Stimulated activated CD8-positive, alpha-beta memory T cell treated with anti-CD3 and anti-CD28 coated beads, Interleukin-4, amount 100 ng/mL, for 24 hours (primary cell): ENCODE data around the gene GADL1.

Experiments used
- DNase-seq: peaks from one replicate; pipeline ENCODE4 v3.0.0-alpha.2; 2020; ENCODE audit warnings: low read depth

GADL1 gene

GRCh38 chr3:30811151-30811795 is 83.2 kb downstream of the GADL1 start:
- DNase-seq, result no peak

GRCh38 chr3:30810625-30811024 is 83.8 kb downstream of the GADL1 start:
- DNase-seq, result no peak

GRCh38 chr3:30805695-30806094 is 88.8 kb downstream of the GADL1 start:
- no peak for DNase-seq

DNA sequence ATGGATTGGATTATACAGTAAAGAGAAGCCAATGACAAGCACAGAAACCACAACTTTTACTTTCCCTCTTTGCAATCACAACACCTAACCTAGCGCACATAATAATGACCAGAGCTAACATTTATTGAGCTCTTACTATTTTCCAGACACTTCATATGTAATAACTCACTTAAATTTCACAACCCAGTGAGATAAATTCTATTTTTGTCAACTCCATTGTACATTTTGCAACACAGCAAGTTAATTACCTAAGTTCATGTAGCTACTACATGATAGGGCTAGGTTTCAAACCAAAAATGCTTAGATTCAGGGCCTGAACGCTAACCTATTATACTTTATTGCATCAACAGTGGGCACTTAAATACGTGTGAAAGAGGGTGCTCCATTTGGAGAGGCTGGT is 89.5 kb downstream of the GADL1 start:
- no peak for DNase-seq

DNA sequence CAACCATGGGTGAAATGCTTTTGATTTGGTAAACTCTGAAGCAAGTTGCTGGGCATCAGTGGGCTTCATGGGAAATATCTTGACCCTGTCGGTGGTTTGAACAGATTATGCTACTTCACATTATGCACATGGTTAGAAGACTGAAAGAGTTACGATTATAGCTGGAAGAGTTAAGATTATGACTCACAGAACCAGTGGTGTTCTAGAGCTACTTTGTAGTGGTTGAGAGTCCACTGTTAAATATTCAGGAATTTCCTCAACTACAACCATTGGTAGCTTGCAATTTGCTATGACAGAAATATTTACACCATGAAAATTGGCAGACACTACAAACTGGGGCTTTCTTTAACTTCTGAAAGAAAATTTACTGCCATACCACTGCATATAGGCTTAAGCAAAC is 99.3 kb downstream of the GADL1 start:
- DNase-seq, result no peak

DNA sequence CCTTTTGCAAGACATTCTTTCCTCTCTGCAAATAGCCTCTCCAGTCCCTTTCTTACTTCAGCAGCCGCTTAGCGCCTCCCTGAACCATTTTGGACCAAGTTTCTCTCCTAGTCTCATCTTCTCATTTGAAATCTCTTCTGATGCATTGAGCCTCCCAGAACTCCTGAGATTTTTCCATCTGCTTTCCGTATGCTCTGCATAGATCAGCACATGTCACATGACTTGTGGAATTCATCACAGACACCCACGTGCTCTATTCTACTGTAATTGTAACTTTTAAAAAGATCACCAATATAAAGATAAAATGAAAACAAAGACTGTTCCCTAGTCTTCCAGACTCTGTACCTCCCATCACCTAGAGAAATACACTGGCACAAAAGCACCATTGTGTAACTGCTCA is 100.7 kb downstream of the GADL1 start:
- DNase-seq, result no peak

DNA sequence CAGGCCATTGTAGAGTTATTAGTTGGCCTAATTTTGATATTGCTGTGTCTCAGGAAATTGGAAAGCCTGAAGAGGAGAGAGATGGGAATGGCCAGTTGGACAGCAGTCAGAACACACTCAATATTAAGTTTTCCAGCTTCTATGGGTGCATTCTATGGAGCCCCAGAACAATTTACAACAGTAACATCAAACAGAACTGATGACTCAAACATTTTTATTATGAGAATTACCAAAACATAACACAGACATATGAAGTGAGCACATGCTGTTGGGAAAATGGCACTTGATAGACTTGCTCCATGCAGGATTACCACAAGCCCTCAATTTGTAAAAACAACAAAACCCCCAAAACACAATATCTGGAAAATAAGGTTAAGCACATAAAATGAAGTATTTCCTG is 104.3 kb downstream of the GADL1 start:
- DNase-seq, result no peak

GRCh38 chr3:30786365-30786764 is 108.1 kb downstream of the GADL1 start:
- no peak for DNase-seq

- DNase-seq, result no peak
Observed at GRCh38 chr3:30779686-30780287, 114.7 kb downstream of the GADL1 start.

- DNase-seq, result no peak
Observed at GRCh38 chr3:30778933-30779332, 115.5 kb downstream of the GADL1 start.

GRCh38 chr3:30777426-30778113 is 116.9 kb downstream of the GADL1 start:
- DNase-seq, result no peak

- no peak for DNase-seq
Observed at GRCh38 chr3:30776186-30776815, 118.2 kb downstream of the GADL1 start.

- no peak for DNase-seq
Observed at GRCh38 chr3:30775040-30775439, 119.4 kb downstream of the GADL1 start.

DNA sequence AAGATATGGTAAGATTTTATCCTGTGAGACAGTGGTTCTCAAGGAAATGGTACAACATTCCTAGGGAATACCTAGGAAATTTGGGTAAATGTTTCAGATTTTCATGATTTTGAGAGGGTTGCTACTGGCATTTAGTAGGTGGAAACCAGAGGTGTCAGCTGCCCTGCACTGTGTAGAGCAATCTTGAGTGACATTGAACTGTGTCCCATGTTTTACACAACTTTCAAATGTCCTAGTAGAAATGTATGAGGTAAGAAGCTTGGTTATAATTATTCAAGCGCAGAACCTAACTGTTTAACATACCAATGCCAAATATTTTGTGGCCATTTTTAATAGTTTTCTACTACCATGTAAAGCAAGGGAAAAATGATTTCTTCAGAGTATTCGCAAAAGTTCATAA is 120.4 kb downstream of the GADL1 start:
- DNase-seq, result no peak

DNA sequence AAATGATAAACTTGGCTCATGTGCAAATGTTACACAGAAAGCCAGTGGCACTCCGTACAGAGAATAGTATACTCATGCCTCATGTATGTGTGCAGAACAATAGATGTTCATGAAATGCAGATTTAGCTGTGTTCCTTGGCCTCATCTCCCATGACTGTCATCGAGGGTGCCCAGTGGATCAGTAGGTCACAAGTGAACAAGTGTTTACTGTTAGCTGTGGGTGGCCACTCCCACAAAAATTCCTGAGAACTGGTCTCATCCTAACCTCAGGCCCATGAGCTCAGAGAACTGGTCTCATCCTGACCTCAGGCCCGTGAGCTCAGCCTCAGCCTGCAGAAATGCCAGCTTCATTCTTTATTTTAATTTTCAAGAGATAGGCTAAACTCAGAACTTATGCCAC is 124.1 kb downstream of the GADL1 start:
- no peak for DNase-seq

GRCh38 chr3:30768703-30769550 is 125.5 kb downstream of the GADL1 start:
- peak; percentile 56 for DNase-seq

DNA sequence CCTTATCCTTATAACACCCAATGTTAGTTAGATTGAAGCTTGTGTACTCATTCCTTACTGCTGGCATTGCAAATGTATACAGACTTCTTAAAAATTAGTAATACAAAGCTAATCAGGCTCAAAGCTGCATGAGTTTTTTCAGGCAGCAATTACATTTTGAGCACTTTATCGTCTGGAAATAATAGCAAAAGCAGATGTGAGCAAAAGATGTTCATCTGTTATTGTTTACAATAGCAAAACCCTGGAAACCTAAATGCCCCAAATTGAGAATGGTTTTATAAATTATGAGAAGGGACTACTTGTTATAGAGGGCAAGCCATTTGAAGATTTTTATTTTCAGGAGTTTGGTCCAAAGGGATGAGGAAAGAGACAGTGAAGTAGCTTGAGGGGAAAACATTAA is 126.4 kb downstream of the GADL1 start:
- no peak for DNase-seq

DNA sequence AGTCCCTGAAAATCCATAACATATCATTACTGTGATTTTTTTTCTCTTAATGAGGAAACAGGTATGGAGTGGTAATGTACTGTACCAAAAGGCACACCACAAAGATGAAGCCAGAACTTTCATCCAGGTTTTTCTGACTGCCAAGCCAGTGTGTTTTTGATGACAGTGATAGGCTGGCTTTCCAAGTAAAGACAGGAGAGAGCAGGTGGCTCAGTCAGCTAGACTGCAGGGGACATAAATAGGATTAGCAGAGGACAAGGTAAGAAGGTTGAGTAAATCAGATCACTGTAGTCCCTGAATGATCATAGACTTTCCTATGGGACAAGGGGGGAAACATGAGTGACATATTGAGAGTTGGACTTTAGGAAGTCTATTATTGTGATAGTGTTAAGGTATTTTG is 127.9 kb downstream of the GADL1 start:
- no peak for DNase-seq

DNA sequence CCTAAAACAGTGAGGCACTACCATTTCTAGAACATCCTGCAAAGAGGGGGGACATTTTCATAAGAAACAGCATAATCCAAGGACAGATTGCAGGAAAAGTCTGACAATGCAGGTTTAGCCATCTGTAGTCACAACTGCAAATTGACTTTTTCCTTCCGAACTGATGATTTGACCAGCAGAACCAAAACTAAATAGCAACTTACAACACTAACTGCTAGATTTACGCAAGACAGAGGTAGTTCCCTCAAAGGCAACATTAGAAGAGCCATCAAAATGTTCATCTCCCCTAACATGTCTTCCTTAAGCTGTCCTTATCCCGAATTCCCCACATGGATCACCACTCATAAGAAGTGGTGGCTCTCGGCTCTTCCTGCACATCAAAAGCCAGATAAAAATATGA is 129.6 kb downstream of the GADL1 start:
- DNase-seq, result no peak

DNA sequence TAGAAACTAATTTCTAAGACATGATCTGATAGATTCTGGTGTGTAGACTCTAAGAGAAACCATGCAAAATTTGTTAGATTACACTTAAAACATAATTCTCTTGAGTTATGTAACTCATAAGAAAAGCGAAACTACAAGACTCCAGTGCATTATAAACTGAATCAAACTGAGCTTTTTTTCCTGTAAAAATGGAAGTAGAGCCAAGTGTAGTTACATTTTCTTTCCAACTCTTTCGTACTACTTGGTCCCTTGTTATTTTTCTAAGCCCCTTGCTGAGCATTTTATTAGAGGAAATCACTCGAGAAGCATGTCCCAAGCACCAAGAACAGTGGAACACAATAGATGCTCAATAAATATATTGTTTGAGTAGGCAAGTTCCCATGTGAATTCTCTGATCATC is 130.2 kb downstream of the GADL1 start:
- DNase-seq, result no peak

DNA sequence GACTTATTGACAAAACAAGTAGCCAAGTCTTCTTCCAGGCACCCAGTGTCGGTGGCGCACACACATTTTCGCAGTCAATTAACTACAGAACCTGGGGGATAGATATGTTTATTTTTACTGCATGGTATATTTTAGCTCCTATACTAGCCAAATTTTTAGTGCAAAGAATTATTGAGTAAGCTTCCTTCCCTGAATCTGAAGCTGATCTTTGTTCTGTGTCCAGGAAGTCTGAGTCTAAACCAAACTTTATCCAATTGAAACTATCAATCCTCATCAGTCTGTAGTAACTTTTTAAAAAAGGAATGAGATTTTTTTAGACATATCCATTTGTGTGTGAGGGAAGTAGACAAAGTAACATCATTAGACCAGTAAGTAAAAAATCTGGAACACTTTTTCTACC is 133.1 kb downstream of the GADL1 start:
- no peak for DNase-seq

DNA sequence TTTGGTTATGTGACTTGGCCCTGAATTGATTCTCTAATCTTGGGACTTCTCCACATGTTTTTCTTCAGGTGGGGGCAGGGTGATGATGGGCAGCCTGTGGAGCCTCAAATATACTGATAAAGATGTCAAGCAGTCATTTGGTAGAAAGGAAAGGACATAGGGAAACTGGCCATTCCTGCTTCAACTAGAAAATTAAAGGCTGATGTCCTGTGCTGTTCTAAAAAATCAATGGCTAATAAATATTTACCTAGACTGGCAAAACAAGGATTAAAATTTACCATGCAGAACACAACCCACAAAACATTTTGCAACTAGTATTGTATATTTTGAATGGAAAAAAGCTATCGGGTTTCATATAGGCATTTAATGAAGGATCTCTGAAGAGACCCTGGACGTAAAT is 133.7 kb downstream of the GADL1 start:
- DNase-seq, result no peak
